Sigmoid colon (tissue), 7 donors: ENCODE results near the gene PGBD5. TPM values are rescaled to one million over a fixed set of nuclear protein-coding genes. Genes with fewer than 3 reads are reported as not detected.
"Not testable (repeated sequence)": the region's sequence is repeated elsewhere in the genome, so short reads cannot be mapped to it uniquely, and the experiment has no call there.

ENCODE experiments used
- DNase-seq: peaks from one replicate; pipeline ENCODE4 v3.0.0-alpha.2; 2019
- H3K27ac ChIP-seq, 4 donors: fragments of 200-600 bp; sonication (generic); one replicate each; pipeline ENCODE4 v1.5.1; 2016 to 2019; ENCODE audit warnings: mild to moderate bottlenecking in 1 of 4
- H3K27me3 ChIP-seq, 3 donors: fragments of 200-600 bp; sonication (generic); one replicate each; pipeline ENCODE4 v1.5.1; 2019; ENCODE audit warnings: mild to moderate bottlenecking in 1 of 3
- H3K36me3 ChIP-seq, 4 donors: fragments of 200-600 bp; sonication (generic); one replicate each; pipeline ENCODE4 v1.5.1; 2016 to 2019
- H3K4me1 ChIP-seq, 4 donors: fragments of 200-600 bp; sonication (generic); one replicate each; pipeline ENCODE4 v1.5.1; 2017 to 2019
- H3K4me3 ChIP-seq, 4 donors: fragments of 200-600 bp; sonication (generic); one replicate each; pipeline ENCODE4 v1.5.1; 2017 to 2019; ENCODE audit warnings: mild to moderate bottlenecking in 2 of 4, moderate library complexity in 1 of 4
- H3K9me3 ChIP-seq, 4 donors: fragments of 200-600 bp in 3 of 4; sonication (generic) in 3 of 4; one replicate each; pipeline versions ENCODE4 v1.5.1 to v1.6.1; 2013 to 2019
- EP300 ChIP-seq, 4 donors: sonication (generic); formaldehyde crosslinking; IDR thresholded peaks; one replicate each; pipeline ENCODE4 v1.6.1; 2017; ENCODE audit warnings: antibody characterized with exemption in 4 of 4
- POLR2A ChIP-seq, 2 donors: fragments of 450-650 bp; IDR thresholded peaks; one replicate each; pipeline ENCODE4 v1.6.1; 2016; ENCODE audit warnings: antibody characterized with exemption in 2 of 2, mild to moderate bottlenecking in 2 of 2, moderate library complexity in 2 of 2
- POLR2AphosphoS5 ChIP-seq, 4 donors: sonication (generic); formaldehyde crosslinking; IDR thresholded peaks; one replicate each; pipeline ENCODE4 v1.6.1; 2017; ENCODE audit warnings: antibody characterized with exemption in 4 of 4
- WGBS, 2 donors: extraction: QIAGEN DNeasy Blood & Tissue Kit; methylation state at CpG; one replicate each; pipeline ENCODE4 v1.1.7; 2013; 5-methylcytosine and 5-hydroxymethylcytosine counted together
- intact Hi-C: fragments of 100-400 bp; cut with DNase I; formaldehyde crosslinking; loops from one replicate; pipeline ENCODE4 v1.15.1; 2023
- polyA plus RNA-seq, 3 donors: library from polyadenylated mRNA; stranded (reverse); fragments of 200-250 nt; gene quantifications; one replicate each; pipeline ENCODE4 v1.2.3, GENCODE V29; 2013
- total RNA-seq, 4 donors: library from RNA; depleted of rRNA; stranded (reverse); fragments of >200 nt; gene quantifications; one replicate each; pipeline ENCODE4 v1.1.0, GENCODE V29; 2016
- TF ChIP-seq, protein P1 (sequence below), 4 experiments: fragments of 450-650 bp in 3 of 4; fragments of 200-600 bp in 1 of 4; IDR thresholded peaks; one replicate each; pipeline ENCODE4 v1.5.1; 2016 to 2019; ENCODE audit warnings: antibody characterized with exemption in 4 of 4, mild to moderate bottlenecking in 3 of 4, moderate library complexity in 2 of 4
- donor health status: healthy with polysubstance abuse.
- donor health status: Bipolar disorder and iron deficiency.
- donor health status: healthy.

The PGBD5 gene
- total and polyA plus RNA-seq, 7 donors = under 0.01 to 1.9 (median 1.1) TPM

DNA sequence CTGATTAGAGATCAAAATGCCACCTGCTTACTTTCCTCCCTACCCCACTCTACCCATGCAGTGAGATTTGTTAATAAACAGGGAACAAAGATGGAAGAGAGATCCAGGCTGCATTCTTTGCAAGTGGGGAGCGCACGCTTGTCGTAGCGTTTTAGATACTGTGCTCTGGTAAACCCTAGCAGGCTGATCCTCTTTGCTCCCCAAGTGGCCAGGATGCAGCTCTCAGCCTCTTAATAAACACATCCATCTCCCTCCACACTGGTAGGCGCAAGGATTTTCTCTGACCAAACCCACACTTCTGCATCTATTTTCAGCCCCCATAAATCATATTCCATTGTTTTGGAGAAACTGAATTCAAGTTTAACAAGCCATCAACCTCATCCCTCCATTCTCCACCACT is 2.9 kb downstream of the PGBD5 start:
- DNase-seq = no peak
- Histone ChIP-seq H3K27me3 (peaks cover 30 to 80% (median 36%) of the 10 kb centered on the region in 3 donors), H3K9me3 (no peaks in the 10 kb centered on the region), H3K4me3 (no peak overlapping the region), H3K27ac (no peak overlapping the region), H3K4me1 (peaks cover 0 to 11% (median 8%) of the 10 kb centered on the region in 4 donors), H3K36me3 (no peaks in the 10 kb centered on the region)
- TF ChIP-seq POLR2AphosphoS5 (IDR thresholded peaks at IDR 0.05) (no peak), EP300 (IDR thresholded peaks at IDR 0.05) (no peak), POLR2A (IDR thresholded peaks at IDR 0.05) (no peak)
- TF ChIP-seq, protein P1, sequence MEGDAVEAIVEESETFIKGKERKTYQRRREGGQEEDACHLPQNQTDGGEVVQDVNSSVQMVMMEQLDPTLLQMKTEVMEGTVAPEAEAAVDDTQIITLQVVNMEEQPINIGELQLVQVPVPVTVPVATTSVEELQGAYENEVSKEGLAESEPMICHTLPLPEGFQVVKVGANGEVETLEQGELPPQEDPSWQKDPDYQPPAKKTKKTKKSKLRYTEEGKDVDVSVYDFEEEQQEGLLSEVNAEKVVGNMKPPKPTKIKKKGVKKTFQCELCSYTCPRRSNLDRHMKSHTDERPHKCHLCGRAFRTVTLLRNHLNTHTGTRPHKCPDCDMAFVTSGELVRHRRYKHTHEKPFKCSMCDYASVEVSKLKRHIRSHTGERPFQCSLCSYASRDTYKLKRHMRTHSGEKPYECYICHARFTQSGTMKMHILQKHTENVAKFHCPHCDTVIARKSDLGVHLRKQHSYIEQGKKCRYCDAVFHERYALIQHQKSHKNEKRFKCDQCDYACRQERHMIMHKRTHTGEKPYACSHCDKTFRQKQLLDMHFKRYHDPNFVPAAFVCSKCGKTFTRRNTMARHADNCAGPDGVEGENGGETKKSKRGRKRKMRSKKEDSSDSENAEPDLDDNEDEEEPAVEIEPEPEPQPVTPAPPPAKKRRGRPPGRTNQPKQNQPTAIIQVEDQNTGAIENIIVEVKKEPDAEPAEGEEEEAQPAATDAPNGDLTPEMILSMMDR (IDR thresholded peaks at IDR 0.05) = no peak
- WGBS, 2 donors = 65 to 88% methylated on average over 5 of the region's 5 CpGs
- intact Hi-C loops = no loop called here

DNA sequence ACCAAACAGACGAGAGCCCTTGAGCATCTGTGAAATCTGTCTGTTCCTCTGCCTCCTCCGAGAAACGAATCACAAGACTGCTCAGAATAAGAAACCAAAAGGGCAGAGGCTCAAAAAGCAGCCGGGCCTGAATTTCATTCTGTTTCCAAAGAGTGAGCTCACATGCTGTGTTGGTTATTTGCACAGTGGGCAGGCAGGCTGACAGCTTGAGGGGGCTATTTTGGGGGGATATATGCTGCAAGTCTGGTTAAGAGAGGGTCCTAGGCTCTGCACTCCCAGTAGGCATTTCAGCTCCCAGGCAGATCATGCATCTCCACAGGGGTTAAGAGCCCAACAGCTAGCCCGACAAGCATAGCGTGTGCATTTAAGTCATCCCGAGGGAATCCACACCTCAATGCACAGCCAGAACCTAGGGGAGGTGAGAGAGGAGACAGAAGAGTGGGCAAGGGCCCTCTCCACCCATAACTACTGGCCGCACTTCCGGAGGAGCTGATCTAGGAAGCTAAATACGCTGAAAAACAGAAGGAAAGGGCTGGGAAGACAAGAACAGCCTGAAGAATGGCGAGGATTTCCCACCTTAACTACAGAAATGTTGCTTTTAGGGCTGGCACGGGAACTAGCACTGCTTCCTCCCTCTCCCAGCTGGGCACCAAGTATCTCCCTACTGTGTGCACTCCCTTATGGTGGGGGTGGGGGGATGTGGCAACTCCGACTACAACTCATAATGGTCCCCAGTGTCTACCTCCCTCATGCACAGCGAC is 3.7 kb downstream of the PGBD5 start:
- TF ChIP-seq, protein P1 (IDR thresholded peaks at IDR 0.05) = no peak
- no peak for TF ChIP-seq POLR2AphosphoS5 (IDR thresholded peaks at IDR 0.05)
- no peak for TF ChIP-seq EP300 (IDR thresholded peaks at IDR 0.05)
- no peak for TF ChIP-seq POLR2A (IDR thresholded peaks at IDR 0.05)
- Histone ChIP-seq H3K27me3 (peaks cover 30 to 82% (median 36%) of the 10 kb centered on the region in 3 donors), H3K4me3 (no peak overlapping the region), H3K4me1 (peaks cover 0 to 11% (median 8%) of the 10 kb centered on the region in 4 donors), H3K36me3 (no peaks in the 10 kb centered on the region), H3K9me3 (no peaks in the 10 kb centered on the region), H3K27ac (no peak overlapping the region)
- intact Hi-C loops = no loop called here
- WGBS, 2 donors = 45 to 77% methylated on average over 14 of the region's 14 CpGs
- no peak for DNase-seq

DNA sequence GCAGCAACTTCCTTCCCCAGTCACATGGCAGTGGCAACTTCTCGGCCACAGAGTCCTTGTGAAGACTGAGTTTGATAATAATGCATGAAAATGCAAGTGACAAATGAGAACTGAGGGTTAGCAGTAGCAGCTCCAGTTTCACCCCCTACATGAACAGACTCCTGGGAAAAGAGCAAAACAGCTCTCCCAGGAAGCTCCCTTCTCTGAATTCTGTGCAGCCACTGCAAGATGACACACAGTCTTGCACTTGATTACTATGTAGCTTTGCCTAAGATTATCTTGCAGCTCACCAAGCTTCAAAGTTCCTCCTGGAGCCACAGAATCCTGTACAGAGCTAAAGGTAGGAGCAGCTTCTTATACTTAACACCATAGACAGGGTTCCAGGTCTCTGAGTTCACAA is 4.7 kb downstream of the PGBD5 start:
- DNase-seq = no peak
- TF ChIP-seq POLR2A (IDR thresholded peaks at IDR 0.05) = no peak
- intact Hi-C loops = no loop called here
- WGBS, 2 donors = 39 to 87% methylated on average over 1 of the region's 1 CpG
- Histone ChIP-seq H3K27me3 (peaks cover 30 to 82% (median 36%) of the 10 kb centered on the region in 3 donors), H3K9me3 (no peaks in the 10 kb centered on the region), H3K4me1 (peaks cover 0 to 11% (median 8%) of the 10 kb centered on the region in 4 donors), H3K36me3 (no peaks in the 10 kb centered on the region), H3K27ac (no peak overlapping the region), H3K4me3 (no peak overlapping the region)

DNA sequence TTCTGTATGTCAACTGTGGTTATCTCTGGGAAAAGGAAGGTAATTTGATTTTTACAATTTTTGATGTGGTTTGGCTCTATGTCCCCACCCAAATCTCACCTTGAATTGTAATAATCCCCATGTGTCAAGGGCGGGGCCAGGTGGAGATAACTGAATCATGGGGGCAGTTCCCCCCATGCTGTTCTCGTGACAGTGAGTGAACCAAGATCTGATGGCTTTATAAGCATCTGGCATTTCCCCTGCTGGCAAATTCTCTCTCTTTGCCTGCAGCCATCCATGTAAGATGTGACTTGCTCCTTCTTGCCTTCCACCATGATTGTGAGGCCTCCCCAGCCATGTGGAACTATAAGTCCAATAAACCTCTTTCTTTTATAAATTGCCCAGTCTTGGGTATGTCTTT is 5.8 kb downstream of the PGBD5 start:
- H3K9me3 ChIP-seq, H3K27ac ChIP-seq, intact Hi-C loops, H3K36me3 ChIP-seq, DNase-seq, H3K4me1 ChIP-seq, H3K4me3 ChIP-seq: not testable (repeated sequence)
- 87 to 90% methylated on average over 2 of the region's 2 CpGs for WGBS, 2 donors
- H3K27me3 ChIP-seq = peaks cover 27 to 82% (median 33%) of the 10 kb centered on the region in 3 donors

DNA sequence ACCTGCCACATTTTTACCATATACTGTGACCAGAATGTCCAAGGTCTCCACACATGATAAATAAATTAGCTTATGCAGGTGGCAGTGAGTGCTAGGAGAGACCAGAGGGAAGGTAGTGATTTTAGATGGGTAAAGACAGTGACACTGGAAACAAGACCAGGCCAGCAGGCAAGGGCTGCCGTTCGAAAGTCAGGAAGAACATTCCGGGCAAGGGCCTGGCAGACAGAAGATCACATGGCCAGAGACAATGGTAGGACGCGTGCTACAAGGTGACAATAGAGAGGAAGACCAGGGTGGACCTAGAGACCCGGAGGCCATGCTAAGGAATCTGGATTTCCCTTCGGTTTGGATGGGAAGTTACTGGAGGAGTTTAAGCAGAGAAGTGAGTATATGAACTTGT is 9.7 kb downstream of the PGBD5 start:
- no peak overlapping the region for H3K4me3 ChIP-seq
- intact Hi-C loops = no loop called here
- H3K9me3 ChIP-seq = no peaks in the 10 kb centered on the region
- no peaks in the 10 kb centered on the region for H3K4me1 ChIP-seq
- WGBS, 2 donors = 83 to 93% methylated on average over 7 of the region's 7 CpGs
- DNase-seq = no peak
- no peak overlapping the region for H3K27ac ChIP-seq
- H3K27me3 ChIP-seq = peaks cover 0 to 44% (median 0%) of the 10 kb centered on the region in 3 donors
- TF ChIP-seq, protein P1 (IDR thresholded peaks at IDR 0.05) = no peak
- TF ChIP-seq POLR2AphosphoS5 (IDR thresholded peaks at IDR 0.05) = no peak
- TF ChIP-seq EP300 (IDR thresholded peaks at IDR 0.05) = no peak
- TF ChIP-seq POLR2A (IDR thresholded peaks at IDR 0.05) = no peak
- no peaks in the 10 kb centered on the region for H3K36me3 ChIP-seq
